Psoas muscle (tissue), 8 donors: Measurements from ENCODE around the gene CAPN8. TPM values are rescaled to one million over a fixed set of nuclear protein-coding genes. Genes with fewer than 3 reads are reported as not detected.

Experiments
- ATAC-seq, 4 donors: fragments of 200-7000 bp; cut with Tn5 transposase; one replicate each; pipeline ENCODE4 v1.9.1; 2020; ENCODE audit warnings: moderate library complexity in 3 of 4, mild to moderate bottlenecking in 2 of 4
- DNase-seq, 2 donors: peaks; one replicate each; pipeline ENCODE4 v3.0.0-alpha.2; 2020
- H3K27ac ChIP-seq: fragments of 200-600 bp; one replicate; pipeline ENCODE4 v1.8.0; 2022
- H3K27me3 ChIP-seq, 3 donors: fragments of 200-600 bp in 1 of 3; one replicate each; pipeline versions ENCODE4 v1.6.1 to v1.8.0; 2013 to 2022; ENCODE audit warnings: low read length in 2 of 3, mild to moderate bottlenecking in 2 of 3, moderate library complexity in 1 of 3; ENCODE audit not compliant: insufficient read depth in 3 of 3
- H3K36me3 ChIP-seq, 2 donors: fragments of 200-600 bp in 1 of 2; one replicate each; pipeline versions ENCODE4 v1.6.1 to v1.8.0; 2013 to 2022; ENCODE audit warnings: low read depth in 1 of 2, mild to moderate bottlenecking in 1 of 2, moderate library complexity in 1 of 2; ENCODE audit not compliant: insufficient read depth in 1 of 2
- H3K4me1 ChIP-seq: fragments of 200-600 bp; one replicate; pipeline ENCODE4 v1.8.0; 2022
- H3K4me3 ChIP-seq: fragments of 200-600 bp; one replicate; pipeline ENCODE4 v1.8.0; 2022; ENCODE audit warnings: mild to moderate bottlenecking
- H3K9me3 ChIP-seq: fragments of 200-600 bp; one replicate; pipeline ENCODE4 v1.8.0; 2022
- CTCF ChIP-seq: fragments of 200-600 bp; IDR thresholded peaks from one replicate; pipeline ENCODE4 v1.8.0; 2022; ENCODE audit warnings: antibody characterized with exemption
- WGBS, 3 donors: extraction: QIAGEN DNeasy Blood & Tissue Kit; methylation state at CpG; one replicate each; pipeline versions ENCODE4 v1.1.6 to v1.1.7; 2013; 5-methylcytosine and 5-hydroxymethylcytosine counted together
- intact Hi-C, 2 donors: fragments of 100-400 bp; cut with DNase I; formaldehyde crosslinking; loops; one replicate each; pipeline versions ENCODE4 v1.11.0 to v1.14.2; 2022
- polyA plus RNA-seq, 3 donors: library from polyadenylated mRNA; stranded (reverse); fragments of 200-250 nt; gene quantifications; one replicate each; pipeline ENCODE4 v1.2.3, GENCODE V29; 2013
- total RNA-seq, 4 donors: library from RNA; stranded (reverse); fragmentation: NEBNext Ultra II Directional in 2 of 4; extraction: Animal tissue kit (Norgen Biotek cat#: 25700) in 2 of 4; gene quantifications; one replicate each; pipeline versions ENCODE4 v1.2.1 to v1.2.4, GENCODE V29; 2021 to 2023
- donor health status: healthy with polysubstance abuse.
- donor health status: DM: no; HTN: no; CAD: no; lungs with moderate emphysema.
- donor health status: Bipolar disorder and iron deficiency.
- donor health status: healthy.
- donor health status: DM: yes; HTN: yes; CAD: no.
- donor health status: DM: no; HTN: no; CAD: no.
- donor health status: DM: no; HTN: no; CAD: no.
- donor health status: DM: yes; HTN: yes; CAD: no.

CAPN8 gene
- total and polyA plus RNA-seq, 7 donors = 0.04 to 5.4 (median 0.78) TPM; not detected in 2

GRCh38 chr1:223662943-223663342, 2.6 kb downstream of the CAPN8 start:
- no peak overlapping the region for H3K4me3 ChIP-seq
- no peak for DNase-seq
- H3K27ac ChIP-seq = no peak overlapping the region
- no peaks in the 10 kb centered on the region for H3K9me3 ChIP-seq
- no peaks in the 10 kb centered on the region for H3K4me1 ChIP-seq
- no peaks in the 10 kb centered on the region for H3K36me3 ChIP-seq
- ATAC-seq = no peak
- no peak for TF ChIP-seq CTCF
- WGBS, 3 donors = 66 to 69% (median 67%) methylated on average over 5 of the region's 5 CpGs
- intact Hi-C loops = no loop called here
- no peaks in the 10 kb centered on the region for H3K27me3 ChIP-seq

DNA sequence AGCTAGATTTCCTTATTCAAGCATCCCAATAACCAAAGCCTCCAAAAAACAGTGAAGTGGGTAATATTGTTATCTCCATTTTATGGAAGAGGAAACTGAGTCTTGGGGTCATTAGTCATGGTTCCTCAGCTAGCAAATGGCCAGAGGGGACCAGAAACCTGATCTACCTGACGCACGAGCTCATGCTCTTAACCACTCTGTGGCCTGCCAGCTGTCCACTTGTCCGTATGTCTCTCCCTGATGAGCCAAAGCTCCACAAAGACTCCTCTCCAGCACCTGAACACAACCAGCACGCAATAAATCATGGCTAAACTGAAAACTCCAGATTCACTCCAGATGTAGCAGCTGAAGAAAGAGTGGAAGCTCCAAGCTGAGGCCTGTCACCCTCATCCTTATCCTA, 5.8 kb downstream of the CAPN8 start:
- intact Hi-C loops = no loop called here
- no peak for DNase-seq
- H3K36me3 ChIP-seq = no peaks in the 10 kb centered on the region
- H3K27ac ChIP-seq = no peak overlapping the region
- peak in 3 of 4 donors; percentile 55 to 92 (median 76) for ATAC-seq
- no peaks in the 10 kb centered on the region for H3K9me3 ChIP-seq
- H3K4me3 ChIP-seq = no peak overlapping the region
- H3K27me3 ChIP-seq = no peaks in the 10 kb centered on the region
- H3K4me1 ChIP-seq = no peaks in the 10 kb centered on the region
- TF ChIP-seq CTCF = no peak
- 48 to 76% (median 61%) methylated on average over 4 of the region's 4 CpGs for WGBS, 3 donors

- H3K36me3 ChIP-seq = no peaks in the 10 kb centered on the region
- no peak for TF ChIP-seq CTCF
- no peaks in the 10 kb centered on the region for H3K27me3 ChIP-seq
- H3K4me1 ChIP-seq = peaks cover 9% of the 10 kb centered on the region
- intact Hi-C loops = no loop called here
- ATAC-seq (no peak), DNase-seq (no peak)
- H3K9me3 ChIP-seq = no peaks in the 10 kb centered on the region
- WGBS, 3 donors = 64 to 81% (median 75%) methylated on average over 1 of the region's 1 CpG
- H3K4me3 ChIP-seq = no peak overlapping the region
- H3K27ac ChIP-seq = no peak overlapping the region
Measured at GRCh38 chr1:223657978-223658377, 7.5 kb downstream of the CAPN8 start.

- no peaks in the 10 kb centered on the region for H3K36me3 ChIP-seq
- no peak overlapping the region for H3K27ac ChIP-seq
- WGBS, 3 donors = 41 to 54% (median 52%) methylated on average over 6 of the region's 6 CpGs
- ATAC-seq = no peak
- no peak overlapping the region for H3K4me3 ChIP-seq
- no peak for DNase-seq
- no peaks in the 10 kb centered on the region for H3K27me3 ChIP-seq
- intact Hi-C loops = no loop called here
- peaks cover 23% of the 10 kb centered on the region for H3K4me1 ChIP-seq
- no peaks in the 10 kb centered on the region for H3K9me3 ChIP-seq
- TF ChIP-seq CTCF = no peak
Measured at GRCh38 chr1:223654083-223654482, 11.4 kb downstream of the CAPN8 start.

- TF ChIP-seq CTCF = no peak
- intact Hi-C loops = no loop called here
- H3K27ac ChIP-seq = no peak overlapping the region
Measured at GRCh38 chr1:223653431-223653830, 12.1 kb downstream of the CAPN8 start.

More at GRCh38 chr1:223653431-223653830, 12.1 kb downstream of the CAPN8 start:
- no peaks in the 10 kb centered on the region for H3K27me3 ChIP-seq
- 93 to 96% (median 95%) methylated on average over 4 of the region's 4 CpGs for WGBS, 3 donors
- ATAC-seq (no peak), DNase-seq (no peak)
- no peaks in the 10 kb centered on the region for H3K9me3 ChIP-seq
- peaks cover 23% of the 10 kb centered on the region for H3K4me1 ChIP-seq
- H3K36me3 ChIP-seq = no peaks in the 10 kb centered on the region
- no peak overlapping the region for H3K4me3 ChIP-seq
